NCI-H446 treated with DMSO at 0.1 percent for 48 hours (cell line): ENCODE measurements around the gene TECTB.
"Not testable (repeated sequence)": the region's sequence is repeated elsewhere in the genome, so short reads cannot be mapped to it uniquely, and the experiment has no call there.

Experiments used
- DNase-seq: peaks from one replicate; lab custom pipeline; 2025; lab: John Stamatoyannopoulos, UW

The TECTB gene

GRCh38 chr10:112283100-112283499, at the start of gene TECTB:
TECTB (plus strand) TSS chr10:112283400; CDS start chr10:112283735, 335 bp downstream.
- DNase-seq: no peak

- DNase-seq: no peak
Measured at GRCh38 chr10:112235141-112235540, 48.1 kb upstream of the TECTB start.

- DNase-seq: no peak
Measured at GRCh38 chr10:112235920-112236319, 47.3 kb upstream of the TECTB start.

DNA sequence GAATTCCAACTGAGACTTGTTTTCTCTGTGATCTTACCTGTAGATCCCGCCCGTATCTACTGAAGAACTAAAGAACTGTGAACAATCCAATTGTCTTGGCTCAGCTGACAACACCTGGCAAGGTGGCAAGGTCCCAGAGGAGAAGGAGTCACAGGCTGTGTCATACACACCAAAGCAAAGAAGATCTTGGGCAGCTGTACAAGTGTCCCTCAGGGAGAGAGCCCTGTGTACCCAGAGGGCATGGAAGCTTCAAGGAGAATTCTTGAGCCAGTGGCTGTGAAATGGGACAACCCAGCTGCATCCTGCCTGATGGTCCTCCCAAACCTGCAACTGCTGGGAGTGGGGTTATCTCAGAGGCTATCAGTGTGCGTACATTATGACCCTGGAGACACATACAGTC, 46.7 kb upstream of the TECTB start:
- no peak for DNase-seq

GRCh38 chr10:112239347-112239746, 43.9 kb upstream of the TECTB start:
- DNase-seq: no peak

GRCh38 chr10:112240441-112240840, 42.8 kb upstream of the TECTB start:
- DNase-seq: no peak

GRCh38 chr10:112241651-112242341, 41.4 kb upstream of the TECTB start:
- DNase-seq: no peak

GRCh38 chr10:112242769-112243168, 40.4 kb upstream of the TECTB start:
- DNase-seq: no peak

GRCh38 chr10:112243713-112244112, 39.5 kb upstream of the TECTB start:
- no peak for DNase-seq

DNA sequence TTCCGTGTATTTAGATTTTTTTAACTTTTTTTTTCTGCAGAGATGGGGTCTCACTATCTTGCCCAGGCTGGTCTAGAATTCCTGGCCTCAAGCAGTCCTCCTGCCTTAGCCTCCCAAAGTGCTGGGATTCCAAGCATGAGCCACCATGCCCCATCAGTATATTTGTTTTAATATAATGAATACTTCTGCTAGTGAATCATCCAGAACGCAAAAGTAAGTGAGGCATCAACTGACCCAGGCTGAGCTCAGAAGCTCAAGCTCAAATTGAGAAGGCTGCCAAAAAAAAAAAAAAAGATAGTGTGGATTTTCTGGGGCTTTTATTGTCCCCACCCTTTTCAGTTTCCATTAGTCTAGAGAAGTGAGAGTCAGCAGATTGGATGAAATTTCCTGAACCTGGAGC, 39.0 kb upstream of the TECTB start:
- DNase-seq: no peak

DNA sequence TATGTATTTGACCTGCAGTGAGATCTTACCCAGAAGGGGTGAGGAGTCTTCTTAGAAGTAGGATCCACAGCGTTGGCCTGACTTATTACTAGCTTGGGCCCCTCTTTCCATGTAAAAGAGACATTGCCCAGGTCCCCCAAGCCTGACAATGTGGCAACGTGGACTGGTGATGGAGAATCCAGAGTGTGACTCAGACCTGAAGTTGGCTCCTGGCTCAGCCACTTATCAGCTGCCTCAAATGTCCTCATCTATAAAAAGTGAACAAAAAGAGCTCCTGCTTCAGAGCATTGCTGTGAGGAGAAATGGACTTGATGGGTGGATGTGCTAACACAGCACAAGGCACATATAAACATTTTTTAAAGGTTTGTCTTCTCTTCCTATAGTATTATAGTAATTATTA, 35.4 kb upstream of the TECTB start:
- DNase-seq: no peak

GRCh38 chr10:112248584-112249295, 34.5 kb upstream of the TECTB start:
- DNase-seq: no peak

DNA sequence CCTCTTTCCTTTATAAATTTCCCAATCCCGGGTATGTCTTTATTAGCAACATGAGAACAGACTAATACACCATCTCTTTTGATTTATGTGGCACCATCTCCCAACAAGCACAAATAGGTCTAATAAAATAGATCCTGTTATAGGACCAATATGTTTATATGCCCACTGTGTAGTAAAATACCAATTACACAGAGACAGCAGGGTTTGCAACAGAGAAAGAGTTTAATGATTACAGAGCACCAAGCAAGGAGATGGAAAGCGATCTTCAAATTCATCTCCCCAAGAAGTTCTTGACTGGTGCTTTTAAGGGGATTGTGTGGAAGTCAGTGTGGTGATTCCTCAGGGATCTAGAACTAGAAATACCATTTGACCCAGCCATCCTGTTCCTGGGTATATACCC, 33.5 kb upstream of the TECTB start:
- DNase-seq: no peak

DNA sequence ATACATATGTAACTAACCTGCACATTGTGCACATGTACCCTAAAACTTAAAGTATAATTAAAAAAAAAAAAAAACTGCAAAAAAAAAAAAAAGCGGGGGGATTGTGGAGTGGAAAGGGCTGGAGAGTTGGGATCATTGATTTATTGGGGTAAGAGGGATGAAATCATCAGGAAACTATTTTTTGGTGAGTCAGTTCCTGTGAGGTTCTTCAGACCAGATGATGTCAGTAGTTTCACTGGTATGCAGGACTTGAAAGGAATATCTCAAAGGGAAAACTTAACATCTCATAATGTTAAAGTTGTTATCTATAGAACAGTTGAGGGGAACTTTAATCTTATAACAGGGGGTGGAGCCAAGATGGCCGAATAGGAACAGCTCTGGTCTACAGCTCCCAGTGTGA, 32.6 kb upstream of the TECTB start:
- no peak for DNase-seq

- DNase-seq: not testable (repeated sequence)
Measured at GRCh38 chr10:112251238-112251637, 32.0 kb upstream of the TECTB start.

GRCh38 chr10:112258407-112258806, 24.8 kb upstream of the TECTB start:
- DNase-seq: no peak

DNA sequence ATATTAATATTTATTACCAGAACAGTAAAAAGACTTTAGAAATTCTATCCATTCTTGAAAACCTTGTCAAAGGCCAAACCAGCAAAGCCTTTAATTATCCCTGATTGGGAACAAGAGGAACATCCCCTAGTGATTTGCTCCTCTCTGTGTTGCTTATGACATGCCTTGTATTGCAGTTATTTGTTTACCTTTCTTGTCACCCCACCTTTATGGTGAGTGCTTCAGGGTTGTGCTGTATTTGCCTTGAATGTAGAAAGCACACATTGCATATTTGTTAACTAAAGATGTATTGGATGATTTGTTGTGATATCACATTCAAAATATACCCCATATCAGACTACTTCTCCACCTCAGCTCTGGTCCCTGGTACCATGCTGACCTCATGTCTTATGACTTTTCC, 23.5 kb upstream of the TECTB start:
- DNase-seq: no peak

DNA sequence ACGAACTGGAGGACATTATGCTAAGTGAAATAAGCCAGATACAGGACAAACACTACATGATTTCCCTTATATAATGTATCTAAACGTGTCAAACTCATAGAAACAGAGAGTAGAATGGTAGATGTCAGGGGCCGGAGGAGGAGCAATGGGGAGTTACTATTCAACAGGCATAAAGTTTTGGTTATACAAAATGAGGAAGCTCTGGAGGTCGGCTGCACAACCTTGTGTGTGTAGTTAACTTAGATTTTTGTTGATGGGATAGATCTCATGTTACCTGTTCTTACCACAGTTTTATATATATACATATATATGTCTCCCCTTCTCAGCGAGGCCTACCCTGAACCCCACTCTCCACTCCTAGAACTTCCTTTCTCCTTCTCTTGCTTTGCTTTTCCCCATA, 22.4 kb upstream of the TECTB start:
- DNase-seq: no peak

DNA sequence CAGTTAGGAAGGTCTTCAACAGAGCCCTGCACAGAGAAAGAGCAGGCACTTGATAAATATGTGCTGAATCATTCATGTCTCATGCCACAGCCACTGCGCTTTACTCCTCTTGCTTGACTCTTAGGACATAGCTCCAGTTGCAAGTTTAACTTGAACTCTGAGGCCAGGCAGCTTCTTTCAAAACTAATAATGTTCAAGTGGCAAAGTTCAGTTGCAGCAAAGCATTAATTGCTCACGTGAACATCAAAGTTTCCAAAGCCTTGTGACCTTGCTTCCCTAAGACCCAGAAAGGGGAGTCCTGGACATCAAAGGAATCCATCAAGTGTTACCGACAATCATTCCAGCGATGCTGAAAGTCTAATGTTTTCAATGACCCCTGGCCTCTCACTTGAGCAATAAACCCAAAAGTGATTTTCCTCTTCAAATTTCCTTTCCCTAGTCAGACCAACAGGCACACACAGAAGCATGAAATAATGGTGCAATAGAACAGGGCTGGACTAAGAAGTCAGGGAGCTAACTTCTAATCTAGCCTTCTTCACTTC, 21.8 kb upstream of the TECTB start:
- DNase-seq: no peak

DNA sequence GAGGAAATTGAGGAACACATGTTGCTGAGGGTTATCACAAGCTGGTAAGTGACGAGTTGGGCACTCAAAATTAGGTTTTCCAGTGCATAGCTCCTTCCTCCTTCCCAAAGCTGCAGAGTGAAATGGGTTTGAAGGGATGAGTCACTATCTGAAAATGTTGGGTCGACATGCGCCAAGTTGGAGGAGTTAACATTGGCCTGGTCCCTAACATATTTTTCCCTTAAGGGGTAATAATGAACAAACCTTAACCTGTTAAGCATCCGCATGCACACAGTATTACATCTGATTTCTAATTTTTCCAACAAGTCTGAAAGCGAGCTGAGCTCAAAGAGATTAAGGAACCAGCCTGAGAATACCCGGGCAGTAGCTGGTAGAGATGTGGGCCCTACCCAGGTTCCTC, 20.7 kb upstream of the TECTB start:
- no peak for DNase-seq

- no peak for DNase-seq
Measured at GRCh38 chr10:112265745-112266144, 17.5 kb upstream of the TECTB start.

GRCh38 chr10:112269266-112269665, 13.9 kb upstream of the TECTB start:
- DNase-seq: no peak

DNA sequence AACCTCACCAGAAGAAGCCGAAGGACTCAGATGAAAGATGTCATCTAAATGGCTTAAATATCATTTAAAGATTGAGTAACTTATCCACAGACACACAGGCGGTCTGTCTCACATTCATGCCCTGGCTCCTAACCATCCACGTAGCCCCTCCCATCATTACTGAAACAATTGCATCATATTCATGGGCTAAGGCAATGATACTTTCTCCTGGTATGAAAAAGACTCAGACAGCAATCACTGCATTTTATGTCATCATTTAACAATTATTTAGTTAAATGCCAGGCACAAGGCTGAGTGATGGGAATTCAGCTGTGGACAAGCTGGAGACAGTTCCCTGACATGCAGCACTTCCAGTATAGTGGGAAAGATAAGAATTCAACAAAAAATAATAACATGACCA, 11.2 kb upstream of the TECTB start:
- no peak for DNase-seq

- no peak for DNase-seq
Measured at GRCh38 chr10:112274831-112275230, 8.4 kb upstream of the TECTB start.
